GM10266 (cell line): ENCODE measurements around the gene GPC5.

Source experiments
- DNase-seq: peaks from one replicate; pipeline ENCODE4 v3.0.0; 2012; ENCODE audit errors: extremely low spot score
- CTCF ChIP-seq: IDR thresholded peaks from 2 replicates; pipeline ENCODE4 v1.5.1; 2012; ENCODE audit warnings: mild to moderate bottlenecking, low read depth; ENCODE audit not compliant: control insufficient read depth, insufficient read depth; ENCODE audit errors: missing control alignments

GPC5 gene

GRCh38 chr13:91534996-91535395, 136.6 kb downstream of the GPC5 start:
- DNase-seq = no peak
- TF ChIP-seq CTCF = no peak

DNA sequence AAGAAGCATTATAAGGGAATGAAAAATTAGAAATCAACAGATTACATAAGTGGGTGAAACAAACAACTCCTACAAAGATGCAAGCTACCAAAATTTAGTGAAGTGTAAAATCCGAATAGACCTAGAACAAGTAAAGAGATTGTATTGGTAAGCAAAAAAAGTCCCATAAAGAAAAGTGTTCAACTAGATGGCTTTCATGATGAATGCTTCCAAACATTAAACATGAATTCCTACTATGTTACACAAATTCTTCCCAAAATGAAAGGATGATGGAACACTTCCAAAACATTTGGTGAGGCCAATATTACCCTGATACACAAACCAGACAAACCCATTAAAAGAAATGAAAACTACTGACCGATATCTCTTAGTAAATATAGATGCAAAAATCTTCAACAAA, 139.0 kb downstream of the GPC5 start:
- DNase-seq = no peak
- no peak for TF ChIP-seq CTCF

DNA sequence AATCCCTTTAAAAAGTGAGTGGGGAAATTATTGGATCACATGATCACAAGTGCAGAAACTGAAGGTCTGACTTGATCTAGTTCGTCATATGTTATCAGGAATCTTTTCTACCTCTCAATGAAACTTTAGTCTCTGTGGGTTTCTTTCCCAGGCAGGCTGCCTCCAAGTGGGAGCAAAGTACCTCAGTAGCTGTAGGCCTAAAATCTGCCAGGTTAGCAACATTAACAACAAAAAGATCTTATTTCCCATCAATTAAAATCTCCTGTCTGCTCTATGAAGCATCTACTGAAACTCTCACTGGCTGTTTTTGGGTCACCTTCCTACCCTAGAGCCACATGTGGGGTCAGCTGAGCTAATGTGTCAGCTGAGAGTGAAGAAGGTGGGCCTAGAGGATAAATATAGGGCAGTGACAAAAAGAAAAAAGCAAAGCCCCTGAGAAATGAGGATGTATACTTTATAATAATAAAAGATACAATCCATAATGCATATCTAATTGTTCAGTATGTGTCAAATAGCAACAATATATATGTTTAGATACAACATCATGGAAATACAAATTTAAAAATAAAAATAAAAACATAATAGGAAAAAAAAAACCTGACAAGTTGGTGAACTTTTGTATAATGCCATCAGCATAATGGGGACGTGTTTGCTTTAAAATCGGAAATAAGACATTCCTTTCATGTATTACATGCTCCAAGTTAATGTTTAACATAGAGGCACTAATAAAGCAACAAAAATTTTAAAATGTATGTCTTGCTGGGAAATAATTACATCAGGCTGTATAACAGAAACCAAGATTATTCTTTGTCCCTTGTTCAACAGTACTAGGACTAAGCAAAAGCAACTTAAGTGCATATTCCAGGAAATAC, 141.1 kb downstream of the GPC5 start:
- no peak for DNase-seq
- no peak for TF ChIP-seq CTCF

GRCh38 chr13:91540158-91540736, 141.8 kb downstream of the GPC5 start:
- no peak for TF ChIP-seq CTCF

GRCh38 chr13:91544723-91545122, 146.3 kb downstream of the GPC5 start:
- TF ChIP-seq CTCF = no peak
- DNase-seq = no peak

More at GRCh38 chr13:91540158-91540736, 141.8 kb downstream of the GPC5 start:
- DNase-seq = no peak

GRCh38 chr13:91546900-91547299, 148.5 kb downstream of the GPC5 start:
- no peak for TF ChIP-seq CTCF
- DNase-seq = no peak

GRCh38 chr13:91553584-91553983, 155.2 kb downstream of the GPC5 start:
- no peak for DNase-seq
- TF ChIP-seq CTCF = no peak
